NCI-H226 (cell line): ENCODE data around the gene TET1.
A peak's percentile ranks its signal among the peaks of the same experiment; 100 is the strongest.
"Not testable (repeated sequence)": the region's sequence is repeated elsewhere in the genome, so short reads cannot be mapped to it uniquely, and the experiment has no call there.

Experiments used
- DNase-seq: peaks from one replicate; pipeline ENCODE4 v3.0.0-alpha.2; 2015

TET1 gene

DNA sequence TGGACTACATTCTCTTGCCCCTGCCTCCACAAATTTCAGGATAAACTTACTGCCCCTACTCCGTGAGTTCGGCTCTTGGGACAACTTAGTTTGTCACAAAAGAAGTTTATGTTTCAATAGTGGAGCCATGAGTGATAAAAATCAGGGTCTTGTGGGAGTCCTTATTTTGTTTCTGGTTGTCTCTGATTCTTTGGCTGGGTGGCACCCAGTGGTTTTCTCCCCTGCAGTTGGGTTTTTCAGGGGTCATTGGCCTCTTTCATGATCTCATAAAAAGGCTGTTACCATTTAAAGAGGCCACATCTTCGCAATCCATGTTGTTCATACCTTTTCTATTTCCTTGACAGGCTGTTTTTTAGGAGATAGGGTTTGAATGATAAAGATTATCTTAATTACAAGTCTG, 5.5 kb downstream of the TET1 start:
- DNase-seq: no peak

DNA sequence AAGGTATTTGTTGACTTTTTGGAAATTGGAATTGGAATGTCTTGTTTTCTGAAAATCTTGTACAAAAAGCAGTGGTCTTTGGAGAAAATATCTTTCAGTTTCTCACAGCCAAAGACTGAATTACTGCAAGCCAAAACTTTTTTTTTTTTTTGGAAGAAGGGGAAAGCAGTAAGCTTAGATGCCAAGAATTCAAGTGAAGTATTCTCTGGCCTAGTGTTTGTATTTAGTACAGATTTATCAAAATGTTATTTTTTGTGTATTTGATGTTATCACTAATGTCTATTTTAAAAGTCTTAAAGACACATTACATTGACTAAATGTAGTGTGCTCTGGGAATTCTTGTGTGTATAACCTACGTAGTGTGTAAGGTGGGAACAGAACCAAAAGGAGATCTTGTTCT, 6.2 kb downstream of the TET1 start:
- DNase-seq: no peak

DNA sequence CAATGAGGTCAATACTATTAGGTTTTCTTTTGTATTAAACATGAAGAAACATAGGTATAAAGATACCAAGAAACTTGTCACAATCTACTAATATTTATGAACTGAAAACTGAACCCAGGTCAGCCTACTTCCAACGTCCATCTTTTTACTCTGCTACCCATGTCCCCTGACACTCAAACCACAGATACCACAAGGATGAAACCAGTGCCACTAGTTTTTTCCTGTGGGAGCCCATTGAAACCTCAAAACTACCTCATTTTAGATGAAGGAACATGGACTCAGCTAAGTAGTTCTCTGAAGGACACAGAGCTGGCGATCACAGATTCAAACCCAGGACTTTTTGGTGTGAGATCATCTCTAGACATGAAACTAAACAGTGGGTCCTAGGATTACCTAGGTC, 6.8 kb downstream of the TET1 start:
- no peak for DNase-seq

DNA sequence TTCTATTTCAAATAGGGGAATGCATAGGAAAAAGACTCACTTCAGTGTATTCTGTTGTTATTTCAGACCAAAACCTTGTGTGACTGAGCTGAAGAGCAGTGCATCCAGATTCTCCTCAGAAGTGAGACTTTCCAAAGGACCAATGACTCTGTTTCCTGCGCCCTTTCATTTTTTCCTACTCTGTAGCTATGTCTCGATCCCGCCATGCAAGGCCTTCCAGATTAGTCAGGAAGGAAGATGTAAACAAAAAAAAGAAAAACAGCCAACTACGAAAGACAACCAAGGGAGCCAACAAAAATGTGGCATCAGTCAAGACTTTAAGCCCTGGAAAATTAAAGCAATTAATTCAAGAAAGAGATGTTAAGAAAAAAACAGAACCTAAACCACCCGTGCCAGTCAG, 12.0 kb downstream of the TET1 start:
- no peak for DNase-seq

DNA sequence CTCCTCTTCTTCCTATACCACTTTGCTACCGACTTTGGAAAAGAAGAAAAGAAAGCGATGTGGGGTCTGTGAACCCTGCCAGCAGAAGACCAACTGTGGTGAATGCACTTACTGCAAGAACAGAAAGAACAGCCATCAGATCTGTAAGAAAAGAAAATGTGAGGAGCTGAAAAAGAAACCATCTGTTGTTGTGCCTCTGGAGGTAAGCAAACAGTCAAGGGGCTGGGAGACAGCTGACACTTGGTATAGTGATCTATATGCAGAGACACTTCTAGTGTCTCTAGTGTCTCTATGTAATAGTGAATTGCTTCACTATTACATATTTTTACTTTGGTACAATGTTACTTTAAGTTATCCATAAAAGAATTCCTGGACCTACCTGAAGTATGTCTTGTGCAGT, 13.9 kb downstream of the TET1 start:
- DNase-seq: no peak

DNA sequence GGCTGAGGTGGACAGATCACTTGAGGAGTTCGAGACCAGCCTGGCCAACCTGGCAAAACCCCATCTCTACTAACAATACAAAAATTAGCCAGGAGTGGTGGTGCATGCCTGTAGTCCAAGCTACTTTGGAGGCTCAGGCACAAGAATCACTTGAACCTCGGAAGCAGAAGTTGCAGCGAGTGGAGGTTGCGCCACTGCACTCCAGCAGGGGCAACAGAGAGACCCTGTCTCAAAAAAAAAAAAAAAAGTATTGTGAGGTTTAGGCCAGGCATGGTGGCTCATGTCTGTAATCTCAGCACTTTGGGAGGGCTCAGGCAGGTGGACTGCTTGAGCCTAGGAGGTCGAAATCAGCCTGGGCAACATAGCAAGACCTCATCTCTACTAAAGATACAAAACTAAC, 16.0 kb downstream of the TET1 start:
- no peak for DNase-seq

DNA sequence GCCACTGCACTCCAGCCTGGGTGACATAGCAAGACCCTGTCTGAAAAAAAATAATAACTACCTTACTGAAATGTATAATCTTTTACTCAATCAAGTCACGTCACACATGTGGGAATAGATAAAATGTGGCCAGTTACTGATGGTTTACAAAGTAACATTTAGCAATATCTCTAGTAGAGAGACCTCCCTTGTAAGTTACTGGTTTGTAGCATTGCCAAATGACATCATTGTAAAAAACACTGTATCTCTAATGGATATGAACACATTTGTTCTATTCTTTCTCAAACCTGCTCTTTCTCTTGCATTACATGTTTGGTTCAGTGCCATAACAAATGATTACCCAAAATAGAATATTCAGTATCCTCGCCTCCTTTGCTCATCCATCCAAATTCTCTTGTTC, 18.8 kb downstream of the TET1 start:
- DNase-seq: no peak

DNA sequence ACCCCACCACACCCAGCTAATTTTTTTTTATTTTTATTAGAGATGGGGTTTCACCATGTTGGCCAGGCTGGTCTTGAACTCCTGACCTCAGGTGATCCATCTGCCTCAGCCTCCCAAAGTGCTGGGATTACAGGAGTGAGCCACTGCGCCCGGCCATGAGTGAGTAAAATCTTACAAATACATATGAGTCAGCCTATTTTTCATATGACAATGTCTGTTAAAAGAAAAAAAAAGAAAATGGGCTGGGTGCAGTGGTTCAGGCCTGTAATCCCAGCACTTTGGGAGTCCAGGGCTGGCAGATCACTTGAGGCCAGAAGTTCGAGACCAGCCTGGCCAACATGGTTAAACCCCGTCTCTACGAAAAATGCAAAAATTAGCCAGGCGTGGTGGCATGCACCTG, 24.1 kb downstream of the TET1 start:
- DNase-seq: not testable (repeated sequence)

DNA sequence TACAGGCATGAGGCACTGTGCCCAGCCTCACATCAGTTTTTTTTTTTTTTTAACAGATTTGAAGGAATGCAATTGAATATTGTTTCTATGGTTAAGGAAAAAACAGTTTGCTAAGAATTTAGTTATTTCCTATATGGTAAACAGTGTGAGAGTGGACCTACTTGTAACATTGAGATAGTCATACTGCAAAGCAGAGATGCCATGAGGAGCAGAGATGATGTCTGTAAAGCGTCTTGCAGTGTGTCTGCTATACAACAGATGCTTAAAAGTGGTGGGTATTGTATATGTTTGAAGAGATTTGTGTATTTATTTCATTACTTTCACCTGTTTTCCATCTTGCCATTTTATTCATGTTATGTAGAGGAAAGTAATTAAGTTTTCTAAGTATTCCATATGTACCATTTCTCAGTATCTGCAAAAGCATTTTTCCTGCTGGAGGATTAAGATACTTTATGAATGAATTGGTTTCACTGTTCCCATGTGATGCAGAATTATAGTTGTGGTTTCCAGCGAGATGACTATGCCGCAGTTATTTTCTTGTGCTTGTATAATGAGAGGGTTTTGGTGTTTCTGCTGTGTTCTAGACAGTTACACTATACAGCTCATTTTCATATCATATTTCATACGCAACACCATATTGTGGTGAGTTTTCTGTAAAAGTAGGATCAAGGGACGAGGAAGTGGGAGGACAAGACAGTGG, 26.6 kb downstream of the TET1 start:
- DNase-seq: no peak

DNA sequence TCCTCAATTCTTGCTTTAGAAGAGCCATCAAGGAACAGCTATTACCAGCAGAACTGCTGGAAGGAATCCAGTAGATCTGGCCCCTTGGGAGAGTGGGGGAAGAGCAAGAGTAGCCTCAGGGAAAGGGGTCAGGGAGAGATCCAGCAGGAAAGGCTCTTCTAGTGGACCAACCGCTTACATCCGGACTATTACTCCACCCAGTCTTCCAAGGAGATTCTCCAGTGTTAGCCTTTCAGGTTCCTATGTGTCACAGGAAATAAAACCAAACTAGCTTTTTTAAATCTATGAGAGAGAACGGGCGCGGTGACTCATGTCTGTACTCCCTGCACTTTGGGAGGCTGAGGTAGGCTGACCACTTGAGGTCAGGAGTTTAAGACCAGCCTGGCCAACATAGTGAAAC, 34.3 kb downstream of the TET1 start:
- peak; percentile 92 for DNase-seq

DNA sequence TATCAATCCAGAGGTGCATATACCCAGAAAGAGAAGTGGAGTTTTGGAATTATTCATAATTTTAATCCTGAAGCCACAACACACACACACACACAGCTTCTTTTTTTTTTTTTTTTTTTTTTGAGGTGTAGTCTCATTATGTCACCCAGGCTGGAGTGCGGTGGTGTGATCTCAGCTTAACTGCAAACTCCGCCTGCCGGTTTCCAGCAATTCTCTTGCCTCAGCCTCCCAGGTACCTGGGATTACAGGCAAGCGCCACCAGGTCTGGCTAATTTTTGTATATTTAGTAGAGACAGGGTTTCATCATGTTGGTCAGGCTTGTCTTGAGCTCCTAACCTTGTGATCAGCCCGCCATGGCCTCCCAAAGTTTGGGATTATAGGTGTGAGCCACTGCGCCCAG, 35.4 kb downstream of the TET1 start:
- DNase-seq: no peak

DNA sequence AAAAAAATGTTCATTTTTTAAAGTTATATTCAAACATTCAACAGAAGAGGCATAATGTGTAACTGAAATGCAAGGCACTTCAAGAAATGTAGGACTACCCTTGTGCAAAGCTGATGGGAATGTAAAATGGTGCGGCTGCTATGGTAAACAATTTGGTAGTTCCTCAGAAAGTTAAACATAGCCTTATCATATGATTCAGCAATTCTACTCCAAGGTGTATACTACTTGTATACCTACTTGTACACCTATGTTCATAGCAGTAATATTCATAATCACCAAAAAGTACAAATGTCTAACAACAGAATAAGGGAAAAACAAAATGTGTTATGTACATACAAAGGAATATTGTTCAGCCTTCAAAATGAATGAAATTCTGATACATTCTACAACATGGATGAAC, 37.3 kb downstream of the TET1 start:
- no peak for DNase-seq

DNA sequence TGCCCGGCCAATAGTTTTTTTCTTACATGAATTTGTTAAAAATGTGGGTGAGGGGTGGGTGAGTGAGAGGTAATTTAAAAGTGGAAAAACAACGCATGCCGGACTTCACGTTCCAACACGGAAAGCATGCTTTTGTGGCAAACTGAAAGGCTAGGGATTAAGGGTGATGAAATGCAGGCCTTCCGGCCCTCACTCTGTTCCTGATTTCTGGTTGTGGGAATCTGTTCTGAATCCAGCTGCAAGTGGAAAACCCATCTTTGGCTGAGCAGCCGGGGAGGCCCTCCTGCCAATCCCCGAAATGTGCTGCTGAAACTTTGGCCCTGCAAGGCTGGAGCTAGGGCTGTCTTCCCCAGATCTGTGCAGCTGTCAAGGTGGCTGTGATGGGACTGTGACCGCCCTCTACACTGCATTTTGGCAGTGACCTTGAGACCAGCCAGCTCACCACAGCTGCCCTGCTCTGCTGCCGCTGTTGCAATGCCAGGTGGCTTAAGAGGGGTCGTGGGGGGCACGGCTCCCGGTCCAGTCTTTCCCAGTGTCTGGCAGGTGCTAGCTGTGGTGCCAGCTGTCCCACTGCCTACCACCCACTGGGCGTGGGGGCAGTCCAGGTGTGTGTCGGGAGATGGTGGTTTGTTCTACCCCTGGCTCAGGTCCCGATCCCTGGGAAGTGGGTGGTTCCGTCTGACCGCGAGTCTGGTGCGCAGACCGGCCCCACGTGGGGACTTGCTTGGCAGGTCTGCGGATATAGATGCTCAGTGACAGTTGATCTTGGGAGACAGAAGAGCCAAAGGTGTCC, 39.0 kb downstream of the TET1 start:
- DNase-seq: no peak

DNA sequence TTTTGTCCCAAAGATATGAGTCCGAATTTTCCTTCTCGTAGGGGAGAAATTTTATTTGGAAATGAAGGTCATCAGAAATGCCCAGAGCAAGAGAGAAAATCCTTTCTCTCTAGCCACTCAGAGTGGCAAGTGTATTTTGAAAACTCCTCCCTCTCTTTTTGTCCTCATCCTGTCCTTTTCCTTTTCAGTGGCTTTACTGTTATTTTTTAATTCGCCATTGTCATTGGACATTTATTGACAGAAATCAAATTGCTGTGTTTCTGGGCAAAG, 39.6 kb downstream of the TET1 start:
- no peak for DNase-seq

DNA sequence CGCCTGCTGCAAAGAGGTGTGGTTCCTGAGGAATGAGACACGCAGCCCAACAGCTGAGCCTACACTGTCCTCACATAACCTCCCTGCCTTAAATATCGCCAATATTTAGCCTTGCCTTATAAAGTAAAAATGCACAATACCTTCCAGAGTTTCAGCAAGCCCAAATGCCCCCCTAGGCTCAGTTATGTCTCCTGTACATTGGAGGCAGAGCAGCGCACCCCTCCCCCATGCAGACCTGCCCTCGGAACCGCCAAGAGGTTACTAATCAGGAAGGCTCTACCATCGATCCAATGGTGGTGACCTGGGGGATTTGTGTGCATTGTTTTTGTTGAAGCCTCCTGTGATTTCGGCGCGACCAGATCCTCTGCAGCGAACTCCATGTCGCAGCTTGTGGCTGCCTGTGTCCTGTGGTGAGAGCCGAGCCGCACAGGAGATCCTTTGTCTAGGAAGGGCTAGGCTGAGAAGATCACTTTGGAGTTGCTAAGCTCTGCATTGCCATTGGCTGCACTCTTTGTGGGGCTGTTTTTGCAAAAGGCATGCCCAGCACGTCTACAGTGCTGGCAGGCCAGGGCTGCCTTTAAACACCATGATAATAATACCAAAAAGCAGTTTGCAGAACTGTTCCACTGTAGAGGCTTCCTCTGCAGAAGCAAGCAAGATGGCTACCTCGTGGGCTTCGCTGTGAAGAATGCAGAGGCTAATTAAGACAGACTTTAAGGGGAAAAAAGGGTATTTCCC, 40.1 kb downstream of the TET1 start:
- no peak for DNase-seq

DNA sequence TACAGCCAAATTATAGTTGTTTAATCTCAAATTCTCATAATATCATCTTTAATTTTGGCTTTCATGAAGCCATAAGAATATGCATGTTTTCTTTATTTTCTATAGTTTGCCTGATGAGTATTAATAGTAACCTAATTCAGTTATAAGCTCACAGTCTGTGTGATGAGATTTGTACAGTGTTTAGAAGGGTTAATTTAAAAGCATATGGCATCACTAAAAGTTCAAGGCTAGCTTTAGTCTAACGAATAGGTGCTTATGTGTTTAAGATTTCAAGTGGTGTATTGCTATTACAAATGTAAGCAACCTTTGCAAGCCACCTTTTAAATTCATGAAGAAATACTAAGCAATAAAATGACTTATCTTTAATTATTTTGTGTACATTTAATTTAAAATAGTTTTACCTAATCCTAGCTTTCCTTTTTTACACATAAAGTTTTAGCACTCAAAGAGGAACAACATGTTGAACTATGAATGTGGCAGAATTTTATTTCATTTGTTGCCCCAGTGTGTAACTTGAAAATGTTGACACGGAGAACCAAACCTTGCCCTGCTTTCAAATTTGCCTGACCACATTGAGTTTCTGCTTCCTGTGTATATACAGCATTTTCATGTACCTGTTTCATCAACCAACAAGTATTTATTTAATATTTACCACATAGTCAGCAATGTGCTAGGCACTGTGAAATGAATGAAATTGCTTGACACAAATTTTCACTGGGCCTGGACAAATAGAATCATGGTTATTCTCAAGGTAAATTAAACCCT, 41.5 kb downstream of the TET1 start:
- no peak for DNase-seq

DNA sequence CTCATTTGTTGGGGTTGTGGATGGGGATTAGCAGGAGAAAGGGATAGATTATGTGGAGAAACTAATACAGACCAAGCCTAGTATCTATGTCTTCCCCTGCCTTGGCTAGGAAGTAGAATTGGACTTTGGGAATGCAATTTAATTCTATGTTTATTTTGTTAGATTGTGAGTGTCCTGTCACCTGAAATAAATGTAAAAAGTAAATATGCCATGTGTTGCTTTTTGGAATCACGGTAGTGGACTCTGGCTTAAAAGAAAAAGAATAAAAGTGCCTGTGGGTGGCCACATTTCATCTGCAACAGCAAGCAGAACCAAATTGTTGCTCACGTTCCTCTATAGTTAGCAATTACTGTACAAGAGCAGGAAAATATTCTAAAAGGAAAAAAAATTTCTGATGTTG, 42.3 kb downstream of the TET1 start:
- DNase-seq: no peak

DNA sequence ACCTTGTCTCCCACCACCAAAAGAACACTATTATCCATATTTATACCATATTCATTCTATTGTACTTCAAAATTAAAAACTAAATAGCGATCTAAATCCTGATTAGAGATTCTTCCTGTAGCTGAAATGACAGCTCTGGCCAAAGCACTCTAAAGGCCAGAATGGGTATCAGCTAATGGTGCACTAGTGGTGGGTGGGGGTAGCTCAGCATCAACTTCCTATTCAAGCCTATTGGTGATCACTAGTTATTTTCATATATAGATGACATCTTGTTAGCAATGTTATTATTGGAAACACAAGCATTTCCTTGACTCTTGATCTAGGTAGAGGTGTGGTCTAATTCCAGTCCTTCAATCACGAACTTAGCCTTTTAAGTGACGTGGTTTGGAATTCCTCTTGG, 43.6 kb downstream of the TET1 start:
- no peak for DNase-seq

DNA sequence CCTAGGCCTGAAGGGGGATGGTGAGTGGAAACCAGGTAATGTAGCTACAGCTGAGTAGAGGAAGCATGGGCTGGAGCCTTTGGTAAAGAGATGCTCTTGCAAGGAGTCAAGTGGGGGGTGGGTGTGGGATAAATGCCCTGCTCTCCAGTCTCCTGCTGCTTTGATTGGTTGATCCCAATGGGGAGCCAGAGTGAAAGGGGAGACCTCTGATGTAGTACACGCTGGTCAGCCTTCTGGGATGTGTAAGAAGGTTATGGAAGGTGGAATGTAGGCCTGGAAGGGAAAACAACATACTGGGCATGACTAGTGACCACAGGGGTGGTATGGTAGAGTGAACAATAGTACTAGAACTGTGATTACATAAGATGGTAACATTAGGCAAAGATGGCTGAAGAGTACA, 44.3 kb downstream of the TET1 start:
- no peak for DNase-seq

DNA sequence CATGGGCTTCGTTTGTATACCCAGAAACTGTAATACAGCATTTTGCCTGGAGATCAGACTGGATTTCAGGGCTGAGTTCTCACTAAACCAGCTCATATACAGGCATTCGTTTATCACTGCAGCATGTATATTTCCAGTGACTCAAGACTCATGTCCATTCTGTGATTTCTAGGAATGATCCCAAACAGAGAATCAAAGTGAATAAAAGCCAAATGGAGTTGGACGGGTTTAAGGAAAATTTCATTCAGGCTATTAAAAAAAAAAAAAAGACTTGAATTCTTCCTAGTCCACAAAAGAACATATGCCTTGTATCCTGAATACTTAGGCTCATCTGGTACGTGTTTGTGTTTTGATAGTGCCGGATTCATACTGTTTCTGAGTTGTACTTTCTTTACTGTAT, 46.8 kb downstream of the TET1 start:
- DNase-seq: no peak

DNA sequence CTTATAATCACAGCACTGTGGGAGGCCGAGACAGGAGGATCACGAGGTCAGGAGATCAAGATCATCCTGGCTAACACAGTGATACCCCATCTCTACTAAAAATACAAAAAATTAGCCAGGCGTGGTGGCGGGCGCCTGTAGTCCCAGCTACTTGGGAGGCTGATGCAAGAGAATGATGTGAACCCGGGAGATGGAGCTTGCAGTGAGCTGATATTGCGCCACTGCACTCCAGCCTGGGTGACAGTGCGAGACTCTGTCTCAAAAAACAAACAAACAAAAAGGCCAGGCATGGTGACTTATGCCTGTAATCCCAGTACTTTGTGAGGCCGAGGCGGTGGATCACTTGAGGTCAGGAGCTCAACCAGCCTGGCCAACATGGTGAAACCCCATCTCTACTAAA, 49.9 kb downstream of the TET1 start:
- DNase-seq: not testable (repeated sequence)

DNA sequence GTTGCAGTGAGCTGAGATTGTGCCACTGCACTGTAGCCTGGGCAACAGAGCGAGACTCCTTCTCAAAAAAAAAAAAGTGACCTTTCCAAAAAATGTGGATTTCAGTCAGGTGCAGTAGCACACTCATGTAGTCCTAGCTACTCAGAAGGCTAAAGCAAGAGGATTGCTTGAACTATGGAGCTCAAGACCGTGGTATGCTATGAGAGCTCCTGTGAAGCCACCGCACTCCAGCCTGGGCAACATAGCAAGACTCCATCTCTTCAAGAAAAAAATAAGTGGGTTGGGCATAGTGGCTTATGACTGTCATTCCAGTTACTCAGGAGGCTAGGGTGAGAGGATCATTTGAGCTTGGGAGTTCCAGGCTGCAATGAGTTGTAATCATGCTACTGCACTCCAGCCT, 51.1 kb downstream of the TET1 start:
- DNase-seq: no peak

DNA sequence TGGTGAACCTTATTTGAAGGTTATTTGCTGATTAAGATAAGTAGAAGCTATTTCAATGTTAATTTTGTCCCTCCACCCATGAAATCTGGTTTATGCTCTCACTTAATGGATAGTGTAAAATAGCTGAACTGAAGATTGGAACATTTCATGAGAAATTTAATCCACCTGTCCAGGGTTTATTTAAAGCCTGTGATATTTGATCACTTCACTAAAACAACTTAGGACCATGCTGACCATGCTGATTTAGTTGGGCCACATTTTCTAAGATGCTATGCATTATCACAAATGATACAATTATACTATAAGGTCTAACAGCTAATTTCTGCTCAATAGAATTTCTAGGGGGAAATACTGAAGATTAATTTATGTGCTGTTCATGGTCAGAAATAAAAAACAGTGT, 53.8 kb downstream of the TET1 start:
- DNase-seq: not testable (repeated sequence)

DNA sequence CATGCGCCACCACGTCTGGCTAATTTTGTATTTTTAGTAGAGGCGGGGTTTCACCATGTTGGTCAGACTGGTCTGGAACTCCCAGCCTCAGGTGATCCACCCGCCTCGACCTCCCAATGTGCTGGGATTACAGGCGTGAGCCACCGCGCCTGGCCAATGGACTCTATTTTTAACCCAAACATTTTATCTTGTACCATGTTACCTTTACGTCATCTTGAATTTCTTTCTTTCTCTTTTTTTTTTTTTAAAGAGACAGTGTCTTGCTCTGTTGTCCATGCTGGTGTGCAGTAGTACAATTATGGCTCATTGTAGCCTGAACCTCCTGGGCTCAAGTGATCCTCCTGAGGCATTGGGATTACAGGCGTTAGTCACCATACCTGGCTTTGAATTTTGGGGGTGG, 57.6 kb downstream of the TET1 start:
- DNase-seq: peak; percentile 58
